Neural progenitor cell (in vitro differentiated cells): ENCODE data around the gene POC1A. TPM values are rescaled to one million over a fixed set of nuclear protein-coding genes. Genes with fewer than 3 reads are reported as not detected.

Experiments
- DNase-seq: peaks from one replicate; pipeline ENCODE4 v3.0.0-alpha.2; 2016; ENCODE audit warnings: low spot score
- H2AFZ ChIP-seq: fragments of 200-600 bp; sonication (generic); replicated peaks from 2 replicates; pipeline ENCODE4 v1.6.1; 2016; ENCODE audit warnings: antibody characterized with exemption
- H3F3A ChIP-seq: fragments of 200-600 bp; sonication (generic); 2 replicates; pipeline ENCODE4 v1.6.1; 2016; ENCODE audit warnings: antibody characterized with exemption, low read depth
- H3K27ac ChIP-seq: fragments of 200-600 bp; sonication (generic); 2 replicates; pipeline ENCODE4 v1.5.1; 2016; ENCODE audit warnings: mild to moderate bottlenecking
- H3K27me3 ChIP-seq: fragments of 200-600 bp; sonication (generic); 2 replicates; pipeline ENCODE4 v1.6.1; 2016; ENCODE audit warnings: mild to moderate bottlenecking, moderate library complexity
- H3K36me3 ChIP-seq: fragments of 200-600 bp; sonication (generic); 2 replicates; pipeline ENCODE4 v1.5.1; 2016
- H3K4me1 ChIP-seq: fragments of 200-600 bp; sonication (generic); 2 replicates; pipeline ENCODE4 v1.6.1; 2016; ENCODE audit warnings: mixed run types
- H3K4me2 ChIP-seq: fragments of 200-600 bp; sonication (generic); 2 replicates; pipeline ENCODE4 v1.6.1; 2016
- H3K4me3 ChIP-seq: fragments of 200-600 bp; sonication (generic); 2 replicates; pipeline ENCODE4 v1.5.1; 2016
- H3K79me2 ChIP-seq: fragments of 200-600 bp; sonication (generic); 2 replicates; pipeline ENCODE4 v1.6.1; 2016; ENCODE audit warnings: low read depth
- H3K9ac ChIP-seq: fragments of 200-600 bp; sonication (generic); 2 replicates; pipeline ENCODE4 v1.6.1; 2016
- H3K9me3 ChIP-seq: fragments of 200-600 bp; sonication (generic); 2 replicates; pipeline ENCODE4 v1.5.1; 2016; ENCODE audit warnings: low read depth
- H4K20me1 ChIP-seq: fragments of 200-600 bp; sonication (generic); 2 replicates; pipeline ENCODE4 v1.6.1; 2016; ENCODE audit warnings: low read depth
- H3K27ac Mint-ChIP-seq: 3 replicates; pipeline ENCODE4 v1.8.0; 2021; ENCODE audit warnings: mixed read lengths
- H3K27me3 Mint-ChIP-seq: 2 replicates; pipeline ENCODE4 v1.8.0; 2022; ENCODE audit warnings: low read depth, mild to moderate bottlenecking, inconsistent platforms, moderate library complexity, mixed read lengths; ENCODE audit not compliant: insufficient read depth
- H3K36me3 Mint-ChIP-seq: 3 replicates; pipeline ENCODE4 v1.8.0; 2021; ENCODE audit warnings: mixed read lengths
- H3K4me1 Mint-ChIP-seq: 3 replicates; pipeline ENCODE4 v1.8.0; 2021; ENCODE audit warnings: mixed read lengths
- H3K4me3 Mint-ChIP-seq: 3 replicates; pipeline ENCODE4 v1.8.0; 2021; ENCODE audit warnings: mild to moderate bottlenecking, moderate library complexity, mixed read lengths
- H3K9me3 Mint-ChIP-seq: 3 replicates; pipeline ENCODE4 v1.8.0; 2020; ENCODE audit warnings: mixed read lengths
- CTCF ChIP-seq: fragments of 200-600 bp; sonication (generic); IDR thresholded peaks from 2 replicates; pipeline ENCODE4 v1.5.1; 2017; ENCODE audit warnings: antibody characterized with exemption, mild to moderate bottlenecking
- EZH2 ChIP-seq: fragments of 200-600 bp; sonication (generic); IDR thresholded peaks from 2 replicates; pipeline ENCODE4 v1.6.1; 2017; ENCODE audit warnings: antibody characterized with exemption, mild to moderate bottlenecking, moderate library complexity
- EZH2phosphoT487 ChIP-seq: fragments of 200-600 bp; sonication (generic); IDR thresholded peaks from 2 replicates; pipeline ENCODE4 v1.6.1; 2017; ENCODE audit warnings: antibody characterized with exemption
- total RNA-seq: library from RNA; depleted of rRNA; stranded (reverse); fragments of >200 nt; gene quantifications from 2 replicates; pipeline ENCODE4 v1.2.3, GENCODE V29; 2015; ENCODE audit warnings: low replicate concordance

The POC1A gene
- total RNA-seq, 1 donor from 2014 or later, result 10.3 TPM

DNA sequence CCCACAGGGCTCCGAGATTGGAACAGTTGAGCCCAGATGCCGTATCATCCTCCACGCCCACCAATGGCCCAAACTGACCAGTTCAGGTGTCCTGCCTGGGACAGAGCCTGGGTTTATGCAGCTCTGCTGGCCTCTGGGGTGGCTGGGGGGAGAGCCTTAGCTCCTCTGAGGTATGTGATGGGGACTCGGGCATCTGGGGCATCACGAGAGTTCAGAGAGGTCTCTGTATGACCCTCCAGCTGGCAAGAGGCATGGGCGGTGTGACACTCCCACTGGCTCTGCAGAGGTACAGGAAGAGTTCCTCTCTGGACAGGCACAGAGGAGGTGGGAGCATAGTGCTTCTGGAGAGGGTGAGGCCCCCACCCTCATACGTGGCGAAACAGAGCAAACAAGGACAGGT lies 71.3 kb downstream of the POC1A start:
- TF ChIP-seq EZH2phosphoT487, result no peak
- no peak for TF ChIP-seq EZH2
- TF ChIP-seq CTCF, result no peak
- Histone ChIP-seq H3K36me3 (no peaks in the 10 kb centered on the region), H3F3A (no peaks in the 10 kb centered on the region), H3K79me2 (no peaks in the 10 kb centered on the region), H3K4me3 (no peak overlapping the region), H2AFZ (no peak overlapping the region), H3K4me2 (no peak overlapping the region), H3K27me3 (no peaks in the 10 kb centered on the region), H3K9ac (no peak overlapping the region), H3K27ac (no peak overlapping the region), H3K4me1 (peaks cover under 1% of the 10 kb centered on the region), H4K20me1 (no peaks in the 10 kb centered on the region), H3K9me3 (no peaks in the 10 kb centered on the region)
- no peak for DNase-seq
- Mint-ChIP-seq H3K36me3 (no peaks in the 10 kb centered on the region), H3K27me3 (peaks cover 4% of the 10 kb centered on the region), H3K27ac (no peak overlapping the region), H3K4me3 (no peak overlapping the region), H3K9me3 (no peaks in the 10 kb centered on the region), H3K4me1 (peaks cover 18% of the 10 kb centered on the region)

DNA sequence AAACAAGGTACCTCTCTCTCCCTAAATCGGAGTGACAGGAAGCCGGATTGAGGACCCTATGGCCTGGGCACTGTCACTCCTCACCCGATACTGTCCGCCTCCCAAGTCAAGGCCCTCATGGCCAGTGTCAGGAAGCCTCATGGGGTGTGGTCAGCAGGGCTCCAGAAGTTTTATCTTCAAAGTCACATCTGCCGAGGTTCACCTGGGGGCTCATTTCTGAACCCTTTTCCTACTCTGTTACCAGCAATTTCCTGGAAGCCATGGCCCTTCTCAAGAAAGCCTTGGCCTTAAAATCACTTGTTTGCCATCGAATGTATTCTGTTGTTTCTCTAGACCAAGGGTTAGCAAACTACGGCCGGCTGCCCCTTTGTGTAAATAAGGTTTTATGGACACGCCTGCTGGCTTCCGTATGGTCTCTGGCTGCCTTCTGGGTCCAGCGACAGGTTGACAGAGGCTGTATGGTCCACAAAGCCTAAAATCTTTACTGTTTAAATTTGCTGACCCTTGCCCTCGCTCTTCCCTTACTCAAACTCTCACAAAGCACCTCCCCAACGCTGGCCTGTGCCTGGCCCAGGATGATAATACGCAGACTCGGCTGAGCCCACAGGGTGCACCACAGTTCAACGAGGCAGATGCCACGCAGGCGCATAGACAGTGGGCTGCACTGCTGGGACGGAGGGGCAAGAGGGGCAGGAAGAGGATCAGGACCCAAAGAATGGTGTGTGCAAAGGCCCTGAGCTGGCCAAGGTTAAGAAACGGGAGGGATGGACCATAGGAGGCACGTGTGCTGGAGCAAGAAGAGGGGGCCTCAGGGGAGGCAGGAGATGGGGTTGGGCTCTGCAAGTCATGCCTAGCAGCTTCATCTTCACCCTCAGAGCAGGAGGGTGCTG lies 73.1 kb downstream of the POC1A start:
- no peaks in the 10 kb centered on the region for H4K20me1 ChIP-seq
- H3K27ac ChIP-seq, result no peak overlapping the region
- Mint-ChIP-seq H3K4me1 (peaks cover 4% of the 10 kb centered on the region), H3K9me3 (no peaks in the 10 kb centered on the region), H3K27me3 (no peaks in the 10 kb centered on the region), H3K27ac (no peak overlapping the region), H3K36me3 (no peaks in the 10 kb centered on the region), H3K4me3 (no peak overlapping the region)
- H3F3A ChIP-seq, result no peaks in the 10 kb centered on the region
- H3K79me2 ChIP-seq, result no peaks in the 10 kb centered on the region
- no peaks in the 10 kb centered on the region for H3K4me1 ChIP-seq
- H3K4me2 ChIP-seq, result no peak overlapping the region
- no peaks in the 10 kb centered on the region for H3K9me3 ChIP-seq
- DNase-seq, result no peak
- TF ChIP-seq EZH2phosphoT487 (no peak), EZH2 (no peak), CTCF (no peak)
- no peak overlapping the region for H3K9ac ChIP-seq
- H2AFZ ChIP-seq, result no peak overlapping the region
- H3K36me3 ChIP-seq, result no peaks in the 10 kb centered on the region
- H3K4me3 ChIP-seq, result no peak overlapping the region
- no peaks in the 10 kb centered on the region for H3K27me3 ChIP-seq

DNA sequence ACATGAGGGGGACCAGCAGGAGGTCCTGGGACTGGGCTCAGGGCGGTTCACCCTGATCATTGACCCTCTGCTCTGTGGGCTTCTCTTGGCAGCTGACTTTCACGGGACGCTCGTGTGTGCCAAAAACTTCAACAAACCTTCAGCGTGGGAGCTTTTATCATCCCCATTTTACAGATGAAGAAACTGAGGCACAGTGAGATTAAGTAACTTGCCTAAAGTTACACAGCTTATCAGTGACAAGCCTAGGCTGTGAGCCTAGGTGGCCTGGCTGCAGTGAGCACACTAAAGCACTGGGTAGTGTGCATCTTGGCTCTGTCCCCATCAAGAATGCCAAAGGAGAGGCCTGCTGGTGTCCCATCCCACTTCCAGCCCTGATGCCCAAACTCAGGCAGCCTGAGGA lies 74.3 kb downstream of the POC1A start:
- Histone ChIP-seq H3K4me1 (no peaks in the 10 kb centered on the region), H3K27me3 (no peaks in the 10 kb centered on the region), H3K79me2 (no peaks in the 10 kb centered on the region), H3K27ac (no peak overlapping the region), H3K4me2 (no peak overlapping the region), H3F3A (no peaks in the 10 kb centered on the region), H3K36me3 (no peaks in the 10 kb centered on the region), H3K9ac (no peak overlapping the region), H3K9me3 (no peaks in the 10 kb centered on the region), H2AFZ (no peak overlapping the region), H3K4me3 (no peak overlapping the region), H4K20me1 (no peaks in the 10 kb centered on the region)
- H3K9me3 Mint-ChIP-seq, result no peaks in the 10 kb centered on the region
- H3K27me3 Mint-ChIP-seq, result no peaks in the 10 kb centered on the region
- no peak overlapping the region for H3K27ac Mint-ChIP-seq
- DNase-seq, result no peak
- H3K36me3 Mint-ChIP-seq, result no peaks in the 10 kb centered on the region
- peaks cover 4% of the 10 kb centered on the region for H3K4me1 Mint-ChIP-seq
- no peak for TF ChIP-seq EZH2
- TF ChIP-seq CTCF, result no peak
- no peak for TF ChIP-seq EZH2phosphoT487
- no peak overlapping the region for H3K4me3 Mint-ChIP-seq
